ENCODE results near the gene IL15RA.

Gene IL15RA

DNA sequence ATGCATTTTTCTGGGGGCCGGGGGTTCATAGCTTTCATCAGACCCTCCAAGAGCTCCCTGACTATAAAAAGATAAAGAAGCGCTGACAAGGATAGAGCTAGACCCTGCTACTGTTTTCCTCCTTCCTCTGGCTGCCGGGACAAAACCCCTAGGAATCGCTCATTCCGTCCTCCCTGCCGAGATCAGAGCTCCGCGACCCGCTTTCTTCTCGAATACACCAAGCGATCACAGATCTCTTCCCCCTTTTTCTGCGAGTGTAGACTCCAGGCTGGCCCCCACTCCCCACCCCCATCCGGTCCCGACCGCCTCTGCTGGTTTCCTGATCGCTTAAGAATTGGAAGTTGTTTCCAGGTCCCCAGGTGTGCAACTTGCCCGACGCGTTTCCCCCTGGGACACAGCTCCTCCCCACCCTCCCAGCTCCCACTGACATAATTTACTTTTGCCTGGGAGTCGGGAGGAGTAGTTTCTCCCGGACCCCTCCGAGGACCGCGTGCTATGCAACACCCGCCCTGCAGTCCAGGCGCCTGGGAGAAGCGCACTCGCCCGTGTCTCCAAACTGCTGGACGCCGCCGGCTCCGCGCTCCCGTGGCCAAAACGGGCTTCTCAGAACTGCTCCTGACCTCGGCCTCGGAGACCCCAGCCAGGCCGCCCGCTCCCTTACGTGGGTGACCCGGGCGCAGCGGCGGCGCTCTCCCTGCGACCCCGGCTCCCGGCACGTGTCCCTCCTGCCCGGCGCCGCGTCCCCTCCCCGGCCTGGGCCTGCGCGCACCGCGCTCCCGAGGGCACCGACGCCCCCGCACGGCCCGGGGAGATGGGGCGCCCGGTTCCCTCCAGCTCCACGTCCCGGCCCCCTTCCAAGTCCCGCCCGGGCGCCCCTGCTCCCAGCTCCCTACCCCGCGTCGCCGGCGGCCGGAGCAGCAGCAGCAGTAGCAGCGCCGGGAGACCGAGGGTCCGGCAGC is 552 bp downstream of the IL15RA start:
- H3K36me3 ChIP-seq (ENCODE audit: control insufficient read depth, insufficient read depth, low read length): no peaks in the 10 kb centered on the region
- no peaks in the 10 kb centered on the region for H3K27me3 ChIP-seq (ENCODE audit: control insufficient read depth, insufficient read depth, low read length)
- no peaks in the 10 kb centered on the region for H3K9me3 ChIP-seq (ENCODE audit: control insufficient read depth, low read length)
- H3K4me1 ChIP-seq (ENCODE audit: control insufficient read depth, insufficient read depth, low read length): peaks cover 17% of the 10 kb centered on the region
- H3K9ac ChIP-seq (ENCODE audit: low read length): peak overlapping the region; percentile 94
- H3K4me3 ChIP-seq (ENCODE audit: low read length): peak overlapping the region; percentile 87

DNA sequence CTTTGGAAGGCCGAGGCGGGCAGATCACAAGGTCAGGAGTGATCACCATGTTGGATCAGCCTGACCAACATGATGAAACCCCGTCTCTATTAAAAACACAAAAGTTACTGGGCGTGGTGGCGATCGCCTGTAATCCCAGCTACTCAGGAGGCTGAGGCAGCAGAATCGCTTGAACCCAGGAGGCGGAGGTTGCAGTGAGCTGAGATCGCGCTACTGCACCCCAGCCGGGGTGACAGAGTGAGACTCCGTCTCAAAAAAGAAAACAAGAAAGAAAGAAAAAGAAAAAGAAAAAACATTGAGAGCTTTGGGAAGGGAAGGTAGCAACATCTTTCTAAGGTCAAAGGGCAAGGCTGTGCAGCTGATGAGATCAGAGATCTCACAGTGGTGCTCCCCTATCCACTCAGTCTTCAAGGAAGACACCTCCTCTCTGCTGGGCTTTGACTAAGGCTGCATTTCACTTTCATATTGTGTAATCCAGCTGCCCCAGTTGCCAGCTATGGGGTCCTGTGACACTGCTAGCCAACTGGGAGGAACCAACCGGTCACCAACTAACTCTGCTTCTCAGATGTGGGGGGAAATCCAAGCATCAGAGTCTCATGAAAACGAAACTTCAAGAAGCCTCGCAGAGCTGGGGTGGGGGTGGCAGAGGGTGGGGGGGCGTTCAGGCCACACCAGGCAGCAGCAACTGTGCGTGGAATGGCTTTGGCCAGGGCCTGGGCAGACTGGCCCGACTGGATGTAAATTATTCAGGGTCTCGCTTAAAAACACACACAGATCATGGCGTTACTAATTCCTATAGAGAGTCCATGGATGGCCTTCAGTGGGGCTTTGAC is 1.5 kb downstream of the IL15RA start:
- Histone ChIP-seq H3K36me3 (ENCODE audit: control insufficient read depth, insufficient read depth, low read length) (no peaks in the 10 kb centered on the region), H3K4me3 (ENCODE audit: low read length) (peak overlapping the region; percentile 87), H3K4me1 (ENCODE audit: control insufficient read depth, insufficient read depth, low read length) (peaks cover 26% of the 10 kb centered on the region), H3K9me3 (ENCODE audit: control insufficient read depth, low read length) (no peaks in the 10 kb centered on the region), H3K9ac (ENCODE audit: low read length) (peak overlapping the region; percentile 94), H3K27me3 (ENCODE audit: control insufficient read depth, insufficient read depth, low read length) (no peaks in the 10 kb centered on the region)

DNA sequence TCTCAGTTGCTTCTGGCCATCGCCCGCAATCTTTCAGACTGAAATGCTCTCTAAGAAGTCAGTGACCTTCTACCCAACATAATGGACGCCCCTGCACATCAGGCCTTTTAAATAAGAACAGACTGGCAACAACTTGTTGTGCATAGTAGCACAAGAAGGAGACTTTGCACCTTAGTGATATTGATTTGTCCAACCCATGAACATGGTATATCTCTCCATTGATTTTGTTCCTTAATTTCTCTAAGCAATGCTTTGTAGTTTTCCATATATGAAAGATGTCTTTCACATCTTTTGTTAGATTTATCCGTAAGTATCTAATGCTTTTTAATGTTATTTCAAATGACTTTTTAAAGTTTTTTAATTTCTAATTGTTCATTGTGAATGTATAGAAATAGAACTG is 4.3 kb downstream of the IL15RA start:
- H3K4me1 ChIP-seq (ENCODE audit: control insufficient read depth, insufficient read depth, low read length): peaks cover 35% of the 10 kb centered on the region
- H3K27me3 ChIP-seq (ENCODE audit: control insufficient read depth, insufficient read depth, low read length): no peaks in the 10 kb centered on the region
- H3K9me3 ChIP-seq (ENCODE audit: control insufficient read depth, low read length): no peaks in the 10 kb centered on the region
- H3K4me3 ChIP-seq (ENCODE audit: low read length): no peak overlapping the region
- H3K36me3 ChIP-seq (ENCODE audit: control insufficient read depth, insufficient read depth, low read length): no peaks in the 10 kb centered on the region
- no peak overlapping the region for H3K9ac ChIP-seq (ENCODE audit: low read length)

DNA sequence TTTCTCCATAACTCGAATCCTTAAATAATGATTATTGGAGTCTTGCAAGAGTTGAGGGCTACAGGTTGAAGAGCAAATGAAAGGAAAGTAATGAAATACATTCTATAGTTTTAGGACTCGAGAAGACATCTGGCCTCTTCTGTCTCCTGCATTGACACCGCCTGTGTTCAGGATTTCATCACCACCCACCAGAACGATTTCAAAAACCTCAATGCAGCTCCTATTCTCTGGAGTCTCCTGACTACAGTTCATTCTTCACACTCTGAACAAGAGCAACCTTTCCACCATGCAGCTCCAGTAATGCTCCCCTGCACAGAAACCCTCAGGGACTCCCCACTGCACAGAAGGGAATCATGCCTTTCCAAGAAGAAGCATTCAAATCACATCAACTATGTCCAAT is 5.5 kb downstream of the IL15RA start:
- no peaks in the 10 kb centered on the region for H3K27me3 ChIP-seq (ENCODE audit: control insufficient read depth, insufficient read depth, low read length)
- H3K4me1 ChIP-seq (ENCODE audit: control insufficient read depth, insufficient read depth, low read length): peaks cover 34% of the 10 kb centered on the region
- no peak overlapping the region for H3K4me3 ChIP-seq (ENCODE audit: low read length)
- peak overlapping the region; percentile 47 for H3K9ac ChIP-seq (ENCODE audit: low read length)
- no peaks in the 10 kb centered on the region for H3K9me3 ChIP-seq (ENCODE audit: control insufficient read depth, low read length)
- no peaks in the 10 kb centered on the region for H3K36me3 ChIP-seq (ENCODE audit: control insufficient read depth, insufficient read depth, low read length)

DNA sequence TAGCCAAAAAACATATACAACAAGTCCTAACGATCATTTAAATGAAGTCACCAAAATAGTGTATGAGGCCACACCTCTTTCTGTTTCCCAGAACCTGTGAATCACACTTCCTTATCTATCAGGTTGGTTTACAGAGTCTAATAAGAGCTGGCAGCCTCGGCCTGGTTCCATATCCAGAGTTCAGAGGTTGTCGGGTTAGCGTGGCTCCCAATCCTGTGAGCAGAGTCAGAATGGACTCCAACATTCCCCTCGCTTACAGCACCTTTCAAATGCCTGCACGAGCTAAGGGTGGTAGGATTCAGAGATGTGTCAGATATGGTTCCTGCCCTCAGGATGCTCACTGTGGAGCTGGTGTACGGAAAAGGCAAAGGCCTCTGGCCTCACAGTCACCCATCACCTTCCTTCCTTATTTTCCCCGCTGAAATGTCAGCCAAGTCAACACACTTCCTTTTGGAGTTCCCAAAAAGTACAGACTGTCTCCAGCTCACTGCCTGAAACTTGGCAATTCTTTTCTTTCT is 6.0 kb downstream of the IL15RA start:
- no peaks in the 10 kb centered on the region for H3K9me3 ChIP-seq (ENCODE audit: control insufficient read depth, low read length)
- peak overlapping the region; percentile 47 for H3K9ac ChIP-seq (ENCODE audit: low read length)
- no peaks in the 10 kb centered on the region for H3K27me3 ChIP-seq (ENCODE audit: control insufficient read depth, insufficient read depth, low read length)
- no peaks in the 10 kb centered on the region for H3K36me3 ChIP-seq (ENCODE audit: control insufficient read depth, insufficient read depth, low read length)
- peaks cover 34% of the 10 kb centered on the region for H3K4me1 ChIP-seq (ENCODE audit: control insufficient read depth, insufficient read depth, low read length)
- H3K4me3 ChIP-seq (ENCODE audit: low read length): no peak overlapping the region

DNA sequence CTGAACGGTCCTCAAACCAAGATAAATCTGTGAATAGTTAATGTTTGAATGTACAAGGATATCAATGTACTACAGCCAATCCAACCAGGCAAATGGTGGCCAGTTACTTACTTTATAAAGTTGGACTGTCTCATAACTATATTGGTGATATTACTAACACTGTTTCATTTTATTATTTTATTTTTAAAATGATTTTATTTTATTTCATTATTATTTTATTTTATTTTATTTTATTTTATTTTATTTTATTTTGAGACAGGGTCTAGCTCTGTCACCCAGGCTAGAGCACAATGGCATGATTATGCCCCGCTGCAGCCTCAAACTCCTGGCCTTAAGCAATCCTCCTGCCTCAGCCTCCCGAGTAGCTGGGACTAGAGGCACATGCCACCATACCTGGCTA is 6.8 kb downstream of the IL15RA start:
- no peaks in the 10 kb centered on the region for H3K36me3 ChIP-seq (ENCODE audit: control insufficient read depth, insufficient read depth, low read length)
- no peaks in the 10 kb centered on the region for H3K27me3 ChIP-seq (ENCODE audit: control insufficient read depth, insufficient read depth, low read length)
- peaks cover 35% of the 10 kb centered on the region for H3K4me1 ChIP-seq (ENCODE audit: control insufficient read depth, insufficient read depth, low read length)
- no peaks in the 10 kb centered on the region for H3K9me3 ChIP-seq (ENCODE audit: control insufficient read depth, low read length)
- H3K9ac ChIP-seq (ENCODE audit: low read length): no peak overlapping the region
- H3K4me3 ChIP-seq (ENCODE audit: low read length): no peak overlapping the region

DNA sequence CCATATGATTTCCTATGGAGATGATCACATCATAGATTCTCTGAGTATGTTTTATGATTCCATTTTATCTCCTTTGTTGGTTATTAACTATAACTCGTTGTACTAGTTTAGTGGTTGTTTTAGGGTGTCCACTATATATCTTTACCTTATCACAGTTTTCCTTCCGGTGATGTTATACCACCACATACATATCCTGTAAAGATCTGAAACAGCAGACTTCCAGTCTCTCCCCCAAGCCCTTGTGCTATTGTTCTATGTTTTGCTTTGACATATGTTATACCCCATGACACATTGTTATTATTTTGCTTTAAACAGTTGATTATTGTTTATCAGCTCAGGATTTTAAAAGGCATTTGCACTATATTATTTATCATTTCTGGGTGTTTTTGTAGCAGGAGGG is 7.3 kb downstream of the IL15RA start:
- Histone ChIP-seq H3K4me1 (ENCODE audit: control insufficient read depth, insufficient read depth, low read length) (peaks cover 40% of the 10 kb centered on the region), H3K9ac (ENCODE audit: low read length) (no peak overlapping the region), H3K9me3 (ENCODE audit: control insufficient read depth, low read length) (no peaks in the 10 kb centered on the region), H3K36me3 (ENCODE audit: control insufficient read depth, insufficient read depth, low read length) (no peaks in the 10 kb centered on the region), H3K27me3 (ENCODE audit: control insufficient read depth, insufficient read depth, low read length) (no peaks in the 10 kb centered on the region), H3K4me3 (ENCODE audit: low read length) (no peak overlapping the region)

DNA sequence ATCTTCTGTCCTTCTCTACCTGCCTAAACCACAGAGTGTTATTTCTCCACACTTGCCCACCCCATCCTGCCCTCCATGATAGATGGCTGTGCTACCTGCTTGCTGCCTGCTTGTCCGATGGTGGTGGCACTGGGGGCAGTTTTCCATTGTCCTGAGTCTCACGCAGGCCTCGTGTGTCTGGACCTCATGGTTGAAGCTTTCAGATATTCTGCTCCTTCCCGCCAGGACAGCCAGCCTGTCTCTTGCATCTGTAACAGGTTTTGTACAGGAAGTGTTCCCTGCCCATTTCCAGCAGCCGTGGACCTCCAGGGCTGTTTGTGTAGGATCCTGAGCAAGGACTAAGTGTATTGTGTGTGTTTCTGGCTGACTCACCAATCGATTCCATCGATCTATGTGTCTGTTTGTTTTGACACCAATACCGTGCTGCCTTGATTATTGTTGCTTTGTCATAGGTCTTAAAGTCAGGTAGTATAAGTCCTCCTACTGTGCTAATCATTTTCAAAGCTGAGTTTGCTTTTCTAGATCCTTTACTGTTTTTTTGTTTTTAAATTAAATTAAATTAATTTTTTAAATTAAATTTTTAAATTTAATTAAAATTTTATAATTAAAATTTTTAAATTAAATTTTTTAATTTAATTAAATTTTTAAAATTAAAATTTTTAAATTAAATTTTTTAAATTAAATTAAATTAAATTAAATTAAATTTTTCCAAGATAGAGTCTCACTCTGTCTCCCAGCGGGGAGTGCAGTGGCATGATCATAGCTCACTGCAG is 8.5 kb downstream of the IL15RA start:
- no peaks in the 10 kb centered on the region for H3K27me3 ChIP-seq (ENCODE audit: control insufficient read depth, insufficient read depth, low read length)
- peaks cover 43% of the 10 kb centered on the region for H3K4me1 ChIP-seq (ENCODE audit: control insufficient read depth, insufficient read depth, low read length)
- no peaks in the 10 kb centered on the region for H3K36me3 ChIP-seq (ENCODE audit: control insufficient read depth, insufficient read depth, low read length)
- no peak overlapping the region for H3K4me3 ChIP-seq (ENCODE audit: low read length)
- H3K9me3 ChIP-seq (ENCODE audit: control insufficient read depth, low read length): no peaks in the 10 kb centered on the region
- no peak overlapping the region for H3K9ac ChIP-seq (ENCODE audit: low read length)

DNA sequence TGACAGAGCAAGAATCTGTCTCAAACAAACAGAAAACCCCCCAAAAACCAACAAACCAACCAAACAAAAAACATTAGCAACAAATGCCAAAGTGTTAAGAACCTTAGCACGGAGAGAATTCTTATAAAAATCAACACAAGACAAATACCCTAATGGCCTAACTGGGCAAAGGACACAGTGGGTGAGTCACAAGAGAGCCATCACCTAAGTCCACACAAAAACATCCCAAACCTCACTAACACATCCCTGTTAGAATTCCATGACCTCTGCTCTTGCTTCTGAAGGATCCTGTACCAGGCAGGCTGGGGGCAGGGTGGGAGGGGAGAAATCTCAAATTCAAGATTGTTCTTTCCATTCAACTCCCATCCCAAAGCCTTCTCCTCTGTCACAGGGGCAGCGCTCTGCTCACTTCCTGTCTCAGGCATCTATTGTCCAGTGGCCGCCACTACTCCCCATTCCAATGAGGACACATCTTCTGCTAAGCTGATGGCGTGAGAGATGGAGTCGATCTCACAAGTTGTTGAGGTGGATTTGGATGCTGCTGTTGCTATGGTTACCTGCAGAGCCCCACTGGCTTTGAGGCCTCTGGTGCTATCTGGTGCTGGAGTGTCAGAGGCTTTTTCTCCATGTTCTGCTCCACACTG is 9.2 kb downstream of the IL15RA start:
- no peak overlapping the region for H3K4me3 ChIP-seq (ENCODE audit: low read length)
- peaks cover 2% of the 10 kb centered on the region for H3K36me3 ChIP-seq (ENCODE audit: control insufficient read depth, insufficient read depth, low read length)
- H3K9ac ChIP-seq (ENCODE audit: low read length): no peak overlapping the region
- H3K4me1 ChIP-seq (ENCODE audit: control insufficient read depth, insufficient read depth, low read length): peaks cover 43% of the 10 kb centered on the region
- no peaks in the 10 kb centered on the region for H3K27me3 ChIP-seq (ENCODE audit: control insufficient read depth, insufficient read depth, low read length)
- H3K9me3 ChIP-seq (ENCODE audit: control insufficient read depth, low read length): no peaks in the 10 kb centered on the region

DNA sequence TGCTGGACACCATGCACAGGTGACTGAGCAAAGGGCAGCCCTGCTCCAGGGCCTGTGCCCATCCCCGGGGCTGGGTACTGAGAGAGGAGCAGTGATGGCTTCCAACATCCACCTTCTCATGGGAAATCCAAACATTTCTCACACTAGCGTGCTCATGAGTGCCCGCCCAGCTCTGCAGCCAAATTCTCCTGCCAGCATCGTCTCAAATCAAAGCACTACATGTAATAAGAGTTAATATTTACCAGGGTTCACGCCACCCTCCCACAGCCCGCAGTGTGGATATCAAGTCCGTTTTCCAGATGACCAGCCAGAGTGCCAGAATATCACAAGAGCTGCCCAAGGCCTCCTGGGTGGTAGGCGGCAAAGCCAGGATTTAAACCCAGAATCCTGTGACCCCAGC is 12.1 kb downstream of the IL15RA start:
- H3K4me1 ChIP-seq (ENCODE audit: control insufficient read depth, insufficient read depth, low read length): peaks cover 17% of the 10 kb centered on the region
- H3K27me3 ChIP-seq (ENCODE audit: control insufficient read depth, insufficient read depth, low read length): no peaks in the 10 kb centered on the region
- H3K36me3 ChIP-seq (ENCODE audit: control insufficient read depth, insufficient read depth, low read length): peaks cover 7% of the 10 kb centered on the region
- H3K9ac ChIP-seq (ENCODE audit: low read length): no peak overlapping the region
- no peaks in the 10 kb centered on the region for H3K9me3 ChIP-seq (ENCODE audit: control insufficient read depth, low read length)
- H3K4me3 ChIP-seq (ENCODE audit: low read length): no peak overlapping the region

DNA sequence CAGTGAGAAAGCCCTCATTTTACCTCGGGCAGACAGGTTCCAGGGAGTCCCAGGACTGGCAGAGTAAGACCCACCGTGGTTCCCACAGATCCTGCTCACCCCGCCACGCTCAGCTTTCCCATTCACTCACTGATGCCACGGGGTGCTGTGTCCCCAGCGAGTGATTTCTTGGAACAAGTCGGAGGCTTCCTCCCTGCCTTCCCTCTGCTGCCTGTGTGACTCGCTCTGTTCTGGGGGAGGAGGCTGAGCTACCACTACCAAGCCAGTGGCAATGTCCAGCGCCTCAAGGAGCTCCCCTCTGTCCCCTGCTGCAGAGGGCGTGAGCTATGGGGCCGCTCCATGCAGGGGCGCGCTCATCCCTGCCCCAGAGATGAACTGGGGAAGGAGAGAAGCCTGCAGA is 12.6 kb downstream of the IL15RA start:
- no peaks in the 10 kb centered on the region for H3K9me3 ChIP-seq (ENCODE audit: control insufficient read depth, low read length)
- no peak overlapping the region for H3K4me3 ChIP-seq (ENCODE audit: low read length)
- H3K36me3 ChIP-seq (ENCODE audit: control insufficient read depth, insufficient read depth, low read length): peaks cover 12% of the 10 kb centered on the region
- H3K27me3 ChIP-seq (ENCODE audit: control insufficient read depth, insufficient read depth, low read length): no peaks in the 10 kb centered on the region
- no peak overlapping the region for H3K9ac ChIP-seq (ENCODE audit: low read length)
- peaks cover 13% of the 10 kb centered on the region for H3K4me1 ChIP-seq (ENCODE audit: control insufficient read depth, insufficient read depth, low read length)
